RPMI7951 (cell line): ENCODE results near the gene USP9Y. TPM values are rescaled to one million over a fixed set of nuclear protein-coding genes. Genes with fewer than 3 reads are reported as not detected.

Experiments used
- DNase-seq: peaks from one replicate; pipeline ENCODE4 v3.0.0-alpha.2; 2012; ENCODE audit warnings: low read depth
- total RNA-seq: library from RNA; depleted of rRNA; stranded (reverse); fragments of >200 nt; shearing (Covaris generic); gene quantifications from 2 replicates; pipeline ENCODE4 v1.2.3, GENCODE V29; 2014; rRNA removed

The USP9Y gene
- total RNA-seq, 1 experiment from 2014 or later = not detected

DNA sequence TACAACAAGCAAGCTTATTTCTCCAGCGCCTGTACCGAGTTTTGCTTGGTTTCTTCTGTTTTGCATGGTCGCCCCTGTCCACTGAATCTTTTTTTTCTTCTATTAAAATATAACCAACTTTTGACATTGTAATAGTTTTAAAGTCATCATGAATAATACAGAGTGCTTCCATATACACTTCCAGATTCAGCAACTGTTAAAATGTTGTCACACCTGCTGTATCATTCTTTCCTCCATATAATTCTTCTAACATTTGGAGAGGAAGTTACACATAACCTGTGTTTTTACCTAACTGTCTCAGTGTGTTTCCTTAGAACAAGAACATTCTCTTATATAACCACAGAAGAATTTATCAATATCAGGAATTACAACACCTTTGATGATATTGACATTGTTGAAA, 83.5 kb downstream of the USP9Y start:
- DNase-seq = no peak

DNA sequence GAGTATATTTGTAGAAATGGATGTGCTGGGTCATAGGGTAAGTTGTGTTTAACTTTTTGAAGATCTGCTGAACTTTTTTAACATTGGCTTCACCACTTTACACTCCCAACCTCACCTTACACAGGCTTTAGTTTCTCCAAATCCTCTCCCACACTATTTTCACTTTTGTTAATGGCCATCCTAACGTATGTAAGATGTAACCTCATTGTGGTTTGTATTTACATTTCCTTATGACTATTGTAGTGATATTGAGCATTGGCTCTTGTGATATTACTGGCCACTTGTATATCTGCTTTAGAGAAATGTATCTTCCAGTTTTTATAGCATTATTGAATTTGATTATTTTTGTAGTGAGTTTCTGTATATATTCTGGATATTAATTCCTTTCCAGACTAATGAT, 93.0 kb downstream of the USP9Y start:
- no peak for DNase-seq

- no peak for DNase-seq
Observed at GRCh38 chrY:12808046-12808445, 107.0 kb downstream of the USP9Y start.

GRCh38 chrY:12809034-12809433, 108.0 kb downstream of the USP9Y start:
- no peak for DNase-seq

- DNase-seq = no peak
Observed at GRCh38 chrY:12823408-12823807, 122.4 kb downstream of the USP9Y start.

- no peak for DNase-seq
Observed at GRCh38 chrY:12826791-12827190, 125.8 kb downstream of the USP9Y start.

- no peak for DNase-seq
Observed at GRCh38 chrY:12833284-12833683, 132.3 kb downstream of the USP9Y start.

- DNase-seq = no peak
Observed at GRCh38 chrY:12837550-12837949, 136.5 kb downstream of the USP9Y start.

- no peak for DNase-seq
Observed at GRCh38 chrY:12841368-12841767, 140.3 kb downstream of the USP9Y start.

GRCh38 chrY:12846793-12847192, 145.8 kb downstream of the USP9Y start:
- DNase-seq = no peak

- no peak for DNase-seq
Observed at GRCh38 chrY:12855791-12856275, 154.8 kb downstream of the USP9Y start.

DNA sequence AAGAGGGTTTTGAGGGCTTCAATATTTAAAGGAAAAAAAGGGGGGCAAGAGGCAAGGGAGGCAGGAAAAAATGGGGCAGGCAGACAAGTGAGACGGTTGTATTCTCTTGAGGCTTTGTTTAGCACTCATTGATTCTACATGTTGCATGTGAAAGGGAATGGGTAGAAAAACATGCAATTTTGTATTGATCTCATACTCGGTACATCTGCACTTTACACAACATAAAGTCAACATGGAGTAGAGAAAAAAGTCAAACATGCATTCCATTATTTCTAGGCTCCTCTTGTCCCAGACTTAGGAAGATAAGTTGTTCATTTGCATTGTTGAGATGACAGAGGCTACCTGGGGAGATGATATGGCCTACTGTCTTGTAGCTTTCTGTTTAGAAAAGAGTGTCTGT, 166.9 kb downstream of the USP9Y start:
- DNase-seq = no peak

GRCh38 chrY:12896973-12897372, 195.9 kb downstream of the USP9Y start:
- DNase-seq = no peak

DNA sequence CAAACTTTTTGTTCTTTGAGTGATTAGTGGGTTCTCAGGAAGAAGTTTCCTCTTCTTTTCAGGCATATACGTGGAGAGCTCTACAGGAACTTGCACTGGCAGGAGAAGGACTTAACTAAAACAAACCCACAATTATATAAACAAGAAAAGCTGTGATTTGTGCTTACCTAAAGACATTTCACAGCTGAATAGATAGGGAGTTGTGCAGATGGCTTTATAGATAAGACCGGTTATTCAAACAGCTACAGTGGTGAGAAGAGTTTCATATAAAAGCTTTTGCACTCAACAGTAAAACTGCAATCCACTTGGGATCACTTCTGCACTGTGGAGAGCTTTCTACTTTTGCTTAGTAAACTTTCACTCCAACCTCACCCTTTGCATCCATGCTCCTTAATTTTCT, 197.6 kb downstream of the USP9Y start:
- DNase-seq = no peak

DNA sequence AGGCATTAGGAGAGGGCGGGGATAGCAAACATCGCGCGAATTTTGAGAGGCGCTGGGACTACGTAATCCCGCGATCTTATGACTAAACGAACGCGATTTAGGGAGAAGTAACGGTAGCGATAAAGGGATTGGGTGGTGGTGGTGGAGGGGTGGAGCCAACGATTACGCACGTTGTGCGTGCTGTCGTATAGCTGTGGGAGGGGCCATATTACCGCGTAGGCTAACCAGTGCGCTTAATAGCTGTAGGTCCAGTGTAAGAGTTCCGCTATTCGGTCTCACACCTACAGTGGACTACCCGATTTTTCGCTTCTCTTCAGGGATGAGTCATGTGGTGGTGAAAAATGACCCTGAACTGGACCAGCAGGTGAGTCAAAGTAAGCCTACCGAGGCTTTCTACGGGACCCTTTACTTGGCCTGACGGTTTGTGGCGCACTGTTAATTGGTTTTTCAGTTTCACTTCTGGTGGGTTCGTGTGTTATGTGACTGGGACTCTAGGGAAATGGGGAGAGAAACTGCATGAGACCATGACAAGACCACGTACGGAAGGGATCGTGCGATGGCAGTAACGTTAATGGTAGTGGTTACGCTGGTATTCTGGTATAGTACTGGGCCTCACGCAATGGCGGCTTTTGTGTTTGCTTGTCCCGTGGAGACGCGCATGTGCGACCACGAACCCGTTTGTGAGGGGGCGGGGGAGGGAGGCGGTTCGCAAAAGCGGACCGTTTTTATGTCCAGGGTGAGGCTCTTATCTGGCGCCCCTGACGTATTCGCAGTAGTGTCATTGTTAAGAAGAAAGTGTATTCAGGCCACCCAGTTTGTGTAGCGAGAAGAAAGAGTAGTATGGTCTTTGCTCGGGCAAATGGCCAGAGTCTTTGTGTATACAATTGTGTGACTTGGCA, 203.8 kb downstream of the USP9Y start, which contains the start of gene DDX3Y:
TSS of gene DDX3Y (plus strand) at position 251 of the 899 bp plus-strand sequence. CDS start at position 320, 69 bp downstream.
- DNase-seq = no peak

GRCh38 chrY:12905517-12905872, 204.5 kb downstream of the USP9Y start:
- no peak for DNase-seq

DNA sequence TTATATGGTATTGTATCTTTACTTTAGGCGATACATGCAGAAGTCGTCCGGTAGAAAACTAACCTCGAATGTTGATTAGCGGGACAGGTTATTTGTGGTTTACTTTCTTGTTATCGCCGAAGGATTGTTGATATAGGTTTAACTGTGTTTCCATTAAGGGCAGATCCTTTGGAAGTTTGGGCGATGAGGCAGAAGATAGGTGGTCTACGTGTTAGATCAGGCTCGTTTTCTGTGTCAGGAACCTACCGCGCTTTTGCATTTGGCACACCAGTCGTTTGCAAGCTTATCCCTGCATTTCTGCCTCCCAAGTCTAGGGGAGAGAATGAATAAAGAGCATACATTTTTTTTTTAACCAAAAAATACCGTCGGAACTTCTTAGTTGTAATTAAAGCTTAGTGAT, 204.9 kb downstream of the USP9Y start:
- no peak for DNase-seq

Other genes starting within 250 kb of the USP9Y start
- not detected in 2 replicates for gene DDX3Y, start 203.6 kb downstream of the USP9Y start, total RNA-seq